C4-2B (cell line): ENCODE results near the gene PITPNC1.

Source experiments
- CTCF ChIP-seq: fragments of 450-650 bp; conservative IDR thresholded peaks from 2 replicates; pipeline ENCODE4 v1.5.1; 2017; ENCODE audit warnings: mild to moderate bottlenecking
- ZFX ChIP-seq: fragments of 450-650 bp; IDR thresholded peaks from 2 replicates; pipeline ENCODE4 v1.6.1; 2017

GRCh38 chr17:67490471-67490870, 113.4 kb downstream of the PITPNC1 start:
- TF ChIP-seq CTCF (no peak), ZFX (no peak)
